GM15510 (cell line): ENCODE measurements around the gene HEXIM2.

Experiments used
- POLR2A ChIP-seq: IDR thresholded peaks from 3 replicates; pipeline ENCODE4 v1.6.1; 2011; ENCODE audit warnings: borderline replicate concordance; ENCODE audit not compliant: insufficient read length; ENCODE audit errors: extremely low read depth

HEXIM2 gene

GRCh38 chr17:45168991-45169752, 7.5 kb downstream of the HEXIM2 start:
- no peak for TF ChIP-seq POLR2A

GRCh38 chr17:45170280-45170930, 8.7 kb downstream of the HEXIM2 start:
- no peak for TF ChIP-seq POLR2A

- TF ChIP-seq POLR2A: no peak
These were observed 9.3 kb downstream of the HEXIM2 start for GRCh38 chr17:45170931-45171337.

- no peak for TF ChIP-seq POLR2A
These were observed 9.9 kb downstream of the HEXIM2 start for GRCh38 chr17:45171338-45172231.

- no peak for TF ChIP-seq POLR2A
These were observed 10.5 kb downstream of the HEXIM2 start for GRCh38 chr17:45172232-45172540.

GRCh38 chr17:45172541-45173286, 11.0 kb downstream of the HEXIM2 start:
- peak; percentile 30 for TF ChIP-seq POLR2A

- TF ChIP-seq POLR2A: no peak
These were observed 14.1 kb downstream of the HEXIM2 start for GRCh38 chr17:45175759-45176115.

- no peak for TF ChIP-seq POLR2A
These were observed 15.9 kb downstream of the HEXIM2 start for GRCh38 chr17:45177563-45177962.

GRCh38 chr17:45184144-45184543, 22.5 kb downstream of the HEXIM2 start:
- no peak for TF ChIP-seq POLR2A

- TF ChIP-seq POLR2A: no peak
These were observed 25.2 kb downstream of the HEXIM2 start for GRCh38 chr17:45186801-45187354.

- TF ChIP-seq POLR2A: no peak
These were observed 27.3 kb downstream of the HEXIM2 start for GRCh38 chr17:45189009-45189408.

- no peak for TF ChIP-seq POLR2A
These were observed 29.0 kb downstream of the HEXIM2 start for GRCh38 chr17:45190503-45191255.

- no peak for TF ChIP-seq POLR2A
These were observed 33.7 kb downstream of the HEXIM2 start for GRCh38 chr17:45195424-45195823.

GRCh38 chr17:45197108-45197507, 35.4 kb downstream of the HEXIM2 start:
- TF ChIP-seq POLR2A: no peak

- TF ChIP-seq POLR2A: no peak
These were observed 36.1 kb downstream of the HEXIM2 start for GRCh38 chr17:45197555-45198334.
